Liver (tissue), 9 donors: ENCODE measurements around the gene SOX21. TPM values are rescaled to one million over a fixed set of nuclear protein-coding genes. Genes with fewer than 3 reads are reported as not detected.

Experiments used
- DNase-seq: peaks from one replicate; pipeline ENCODE4 v3.0.0-alpha.2; 2017; ENCODE audit warnings: low spot score
- H3K27ac ChIP-seq, 2 donors: one replicate each; pipeline ENCODE4 v1.7.0; 2013; ENCODE audit warnings: inconsistent platforms in 2 of 2, low read length in 2 of 2, control low read depth in 1 of 2, low read depth in 1 of 2, mild to moderate bottlenecking in 1 of 2
- H3K27me3 ChIP-seq, 4 donors: one replicate each; pipeline versions ENCODE4 v1.6.1 to v1.7.0; 2013; ENCODE audit warnings: low read length in 3 of 4, inconsistent platforms in 1 of 4, mild to moderate bottlenecking in 1 of 4, moderate library complexity in 1 of 4; ENCODE audit not compliant: control insufficient read depth in 4 of 4, insufficient read depth in 4 of 4
- H3K36me3 ChIP-seq, 4 donors: one replicate each; pipeline versions ENCODE4 v1.6.1 to v1.7.0; 2013; ENCODE audit warnings: low read length in 3 of 4, mild to moderate bottlenecking in 3 of 4, low read depth in 1 of 4, moderate library complexity in 1 of 4; ENCODE audit not compliant: control insufficient read depth in 4 of 4, insufficient read depth in 3 of 4
- H3K4me1 ChIP-seq, 4 donors: one replicate each; pipeline versions ENCODE4 v1.6.1 to v1.7.0; 2013; ENCODE audit warnings: low read length in 3 of 4, mild to moderate bottlenecking in 3 of 4, moderate library complexity in 1 of 4; ENCODE audit not compliant: control insufficient read depth in 4 of 4, insufficient read depth in 4 of 4
- H3K4me3 ChIP-seq, 3 donors: one replicate each; pipeline versions ENCODE4 v1.6.1 to v1.7.0; 2013; ENCODE audit warnings: low read length in 3 of 3, control low read depth in 1 of 3, low read depth in 1 of 3, mild to moderate bottlenecking in 1 of 3
- H3K9ac ChIP-seq, 2 donors: one replicate each; pipeline ENCODE4 v1.7.0; 2013; ENCODE audit warnings: low read length in 2 of 2, mild to moderate bottlenecking in 2 of 2, moderate library complexity in 2 of 2, control low read depth in 1 of 2, low read depth in 1 of 2
- H3K9me3 ChIP-seq, 4 donors: one replicate each; pipeline versions ENCODE4 v1.6.1 to v1.7.0; 2013; ENCODE audit warnings: low read length in 3 of 4; ENCODE audit not compliant: control insufficient read depth in 4 of 4
- EGR1 ChIP-seq, 2 donors: IDR thresholded peaks; 2 replicates each; pipeline ENCODE4 v1.6.1; 2016 to 2018; ENCODE audit warnings: antibody characterized with exemption in 2 of 2, low read depth in 2 of 2
- FOXA1 ChIP-seq: IDR thresholded peaks from 2 replicates; pipeline ENCODE4 v1.6.1; 2016; ENCODE audit warnings: antibody characterized with exemption
- FOXA2 ChIP-seq: IDR thresholded peaks from 2 replicates; pipeline ENCODE4 v1.6.1; 2016; ENCODE audit warnings: antibody characterized with exemption
- GABPA ChIP-seq, 2 donors: IDR thresholded peaks in 1 of 2; conservative IDR thresholded peaks in 1 of 2; 2 replicates each; pipeline ENCODE4 v1.6.1; 2016; ENCODE audit warnings: antibody characterized with exemption in 2 of 2, mild to moderate bottlenecking in 1 of 2, moderate library complexity in 1 of 2
- HNF4A ChIP-seq, 2 donors: conservative IDR thresholded peaks; 2 replicates each; pipeline ENCODE4 v1.6.1; 2016; ENCODE audit warnings: antibody characterized with exemption in 2 of 2, mild to moderate bottlenecking in 2 of 2
- HNF4G ChIP-seq: IDR thresholded peaks from 2 replicates; pipeline ENCODE4 v1.6.1; 2016; ENCODE audit warnings: antibody characterized with exemption
- JUND ChIP-seq, 2 donors: IDR thresholded peaks; 2 replicates each; pipeline ENCODE4 v1.6.1; 2016; ENCODE audit warnings: antibody characterized with exemption in 2 of 2
- NR2F2 ChIP-seq: IDR thresholded peaks from 2 replicates; pipeline ENCODE4 v1.6.1; 2016; ENCODE audit warnings: antibody characterized with exemption
- RAD21 ChIP-seq, 2 donors: IDR thresholded peaks; 2 replicates each; pipeline ENCODE4 v1.6.1; 2016; ENCODE audit warnings: antibody characterized with exemption in 2 of 2, mild to moderate bottlenecking in 2 of 2
- RXRA ChIP-seq, 2 donors: IDR thresholded peaks; 2 replicates each; pipeline ENCODE4 v1.6.1; 2017 to 2018; ENCODE audit warnings: antibody characterized with exemption in 2 of 2, mild to moderate bottlenecking in 1 of 2
- SP1 ChIP-seq: IDR thresholded peaks from 2 replicates; pipeline ENCODE4 v1.6.1; 2018; ENCODE audit warnings: antibody characterized with exemption, mild to moderate bottlenecking
- TAF1 ChIP-seq: conservative IDR thresholded peaks from 2 replicates; pipeline ENCODE4 v1.6.1; 2016; ENCODE audit warnings: antibody characterized with exemption, mild to moderate bottlenecking
- YY1 ChIP-seq: IDR thresholded peaks from 2 replicates; pipeline ENCODE4 v1.6.1; 2016; ENCODE audit warnings: antibody characterized with exemption, mild to moderate bottlenecking
- WGBS: extraction: QIAGEN DNeasy Blood & Tissue Kit; methylation state at CpG from one replicate; pipeline ENCODE4 v1.1.7; 2013; 5-methylcytosine and 5-hydroxymethylcytosine counted together
- polyA plus RNA-seq, 2 donors: library from polyadenylated mRNA; stranded (reverse) in 1 of 2; unstranded in 1 of 2; fragments of 200-250 nt in 1 of 2; fragments of >200 nt in 1 of 2; fragmentation: Nextera tagmentation in 1 of 2; extraction: Ambion mirVana in 1 of 2; gene quantifications; one replicate each; pipeline versions ENCODE4 v1.2.1 to v1.2.3, GENCODE V29; 2013 to 2015
- total RNA-seq, 2 donors: library from RNA; depleted of rRNA; stranded (reverse); fragments of >200 nt; gene quantifications; one replicate each; pipeline ENCODE4 v1.2.3, GENCODE V29; 2014
- TF ChIP-seq, protein P1 (sequence below): IDR thresholded peaks from 2 replicates; pipeline ENCODE4 v1.6.1; 2016; ENCODE audit warnings: antibody characterized with exemption
- TF ChIP-seq, protein P2 (sequence below): IDR thresholded peaks from 2 replicates; pipeline ENCODE4 v1.6.1; 2016; ENCODE audit warnings: antibody characterized with exemption
- TF ChIP-seq, protein P3 (sequence below): IDR thresholded peaks from 2 replicates; pipeline ENCODE4 v1.6.1; 2016; ENCODE audit warnings: antibody characterized with exemption
- TF ChIP-seq, protein P4 (sequence below): IDR thresholded peaks from 2 replicates; pipeline ENCODE4 v1.6.1; 2016; ENCODE audit warnings: antibody characterized with exemption, mild to moderate bottlenecking
- TF ChIP-seq, protein P5 (sequence below): fragments of 150-350 bp; IDR thresholded peaks from 2 replicates; pipeline ENCODE4 v1.5.1; 2017; ENCODE audit warnings: improper control_type of control experiment, low read depth, low read length; ENCODE audit not compliant: missing input control
- donor health status: healthy.
- donor health status: healthy.
- donor health status: healthy.
- donor health status: healthy.
- donor health status: healthy.

Gene SOX21
- total and polyA plus RNA-seq, 4 donors, result not detected

DNA sequence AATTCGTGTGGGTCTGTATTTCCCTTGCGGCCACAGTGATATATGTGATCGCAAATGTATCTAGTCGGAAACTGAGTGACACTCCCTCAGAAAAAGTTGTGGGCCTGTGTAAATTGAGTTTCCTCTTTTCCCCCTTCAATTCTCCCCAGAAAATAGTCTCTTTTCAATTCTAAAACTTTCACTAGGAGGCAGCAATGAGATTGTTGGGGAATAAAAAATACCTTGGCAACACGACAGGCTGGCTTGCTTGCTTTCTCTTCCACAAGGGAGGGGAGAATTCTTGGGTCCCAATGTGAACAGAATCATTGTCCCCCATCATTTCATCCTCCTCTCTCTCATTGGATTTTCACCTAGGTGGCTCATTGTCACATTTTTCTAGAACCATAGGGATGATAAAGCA lies 3.7 kb upstream of the SOX21 start:
- DNase-seq, result no peak

DNA sequence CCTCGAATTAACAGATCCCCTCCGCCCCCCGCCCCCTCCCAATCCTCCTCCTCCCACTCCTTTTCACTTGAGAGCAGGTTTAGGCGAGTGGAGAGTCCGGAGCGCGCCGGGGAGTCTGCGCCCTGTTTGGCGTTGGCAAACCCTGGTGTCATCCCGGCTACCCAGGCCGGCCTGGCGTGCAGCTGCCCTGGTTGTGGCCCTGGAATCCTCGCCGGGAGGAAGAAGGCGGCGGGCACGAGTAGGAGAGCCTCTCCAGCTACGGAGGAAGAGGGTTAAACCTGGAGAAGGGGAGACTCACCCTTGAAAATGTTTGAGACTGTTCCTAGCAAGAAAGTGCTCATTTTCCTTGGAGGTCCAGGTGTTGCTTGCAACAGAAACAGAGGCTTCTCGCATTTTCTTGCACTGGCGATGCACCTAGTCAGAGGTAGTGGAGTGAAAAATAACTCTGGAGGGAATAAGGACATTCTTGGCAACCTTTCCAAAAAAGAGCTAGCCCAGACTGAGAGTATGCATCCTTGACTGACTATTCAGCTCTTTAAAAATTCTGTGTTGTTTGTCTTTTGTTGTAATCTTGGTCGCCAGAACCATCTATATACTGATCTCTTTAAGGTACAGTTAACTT lies 1.3 kb upstream of the SOX21 start:
- WGBS, result 5% methylated on average over 22 of the region's 22 CpGs
- H3K4me1 ChIP-seq, result peaks cover 19 to 27% (median 26%) of the 10 kb centered on the region in 4 donors
- DNase-seq, result no peak
- H3K4me3 ChIP-seq, result no peak overlapping the region
- no peak overlapping the region for H3K9ac ChIP-seq
- peaks cover 2 to 26% (median 20%) of the 10 kb centered on the region in 4 donors for H3K27me3 ChIP-seq
- no peaks in the 10 kb centered on the region for H3K36me3 ChIP-seq
- H3K9me3 ChIP-seq, result no peaks in the 10 kb centered on the region
- H3K27ac ChIP-seq, result no peak overlapping the region
- no peak for TF ChIP-seq JUND (IDR thresholded peaks at IDR 0.05)
- TF ChIP-seq, protein P1, sequence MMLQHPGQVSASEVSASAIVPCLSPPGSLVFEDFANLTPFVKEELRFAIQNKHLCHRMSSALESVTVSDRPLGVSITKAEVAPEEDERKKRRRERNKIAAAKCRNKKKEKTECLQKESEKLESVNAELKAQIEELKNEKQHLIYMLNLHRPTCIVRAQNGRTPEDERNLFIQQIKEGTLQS, result no peak
- TF ChIP-seq HNF4A (conservative IDR thresholded peaks at IDR 0.05), result no peak
- TF ChIP-seq HNF4G, result no peak
- TF ChIP-seq, protein P2, sequence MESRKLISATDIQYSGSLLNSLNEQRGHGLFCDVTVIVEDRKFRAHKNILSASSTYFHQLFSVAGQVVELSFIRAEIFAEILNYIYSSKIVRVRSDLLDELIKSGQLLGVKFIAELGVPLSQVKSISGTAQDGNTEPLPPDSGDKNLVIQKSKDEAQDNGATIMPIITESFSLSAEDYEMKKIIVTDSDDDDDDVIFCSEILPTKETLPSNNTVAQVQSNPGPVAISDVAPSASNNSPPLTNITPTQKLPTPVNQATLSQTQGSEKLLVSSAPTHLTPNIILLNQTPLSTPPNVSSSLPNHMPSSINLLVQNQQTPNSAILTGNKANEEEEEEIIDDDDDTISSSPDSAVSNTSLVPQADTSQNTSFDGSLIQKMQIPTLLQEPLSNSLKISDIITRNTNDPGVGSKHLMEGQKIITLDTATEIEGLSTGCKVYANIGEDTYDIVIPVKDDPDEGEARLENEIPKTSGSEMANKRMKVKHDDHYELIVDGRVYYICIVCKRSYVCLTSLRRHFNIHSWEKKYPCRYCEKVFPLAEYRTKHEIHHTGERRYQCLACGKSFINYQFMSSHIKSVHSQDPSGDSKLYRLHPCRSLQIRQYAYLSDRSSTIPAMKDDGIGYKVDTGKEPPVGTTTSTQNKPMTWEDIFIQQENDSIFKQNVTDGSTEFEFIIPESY, result no peak
- TF ChIP-seq, protein P3, sequence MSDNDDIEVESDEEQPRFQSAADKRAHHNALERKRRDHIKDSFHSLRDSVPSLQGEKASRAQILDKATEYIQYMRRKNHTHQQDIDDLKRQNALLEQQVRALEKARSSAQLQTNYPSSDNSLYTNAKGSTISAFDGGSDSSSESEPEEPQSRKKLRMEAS, result no peak
- no peak for TF ChIP-seq FOXA2
- TF ChIP-seq, protein P4, sequence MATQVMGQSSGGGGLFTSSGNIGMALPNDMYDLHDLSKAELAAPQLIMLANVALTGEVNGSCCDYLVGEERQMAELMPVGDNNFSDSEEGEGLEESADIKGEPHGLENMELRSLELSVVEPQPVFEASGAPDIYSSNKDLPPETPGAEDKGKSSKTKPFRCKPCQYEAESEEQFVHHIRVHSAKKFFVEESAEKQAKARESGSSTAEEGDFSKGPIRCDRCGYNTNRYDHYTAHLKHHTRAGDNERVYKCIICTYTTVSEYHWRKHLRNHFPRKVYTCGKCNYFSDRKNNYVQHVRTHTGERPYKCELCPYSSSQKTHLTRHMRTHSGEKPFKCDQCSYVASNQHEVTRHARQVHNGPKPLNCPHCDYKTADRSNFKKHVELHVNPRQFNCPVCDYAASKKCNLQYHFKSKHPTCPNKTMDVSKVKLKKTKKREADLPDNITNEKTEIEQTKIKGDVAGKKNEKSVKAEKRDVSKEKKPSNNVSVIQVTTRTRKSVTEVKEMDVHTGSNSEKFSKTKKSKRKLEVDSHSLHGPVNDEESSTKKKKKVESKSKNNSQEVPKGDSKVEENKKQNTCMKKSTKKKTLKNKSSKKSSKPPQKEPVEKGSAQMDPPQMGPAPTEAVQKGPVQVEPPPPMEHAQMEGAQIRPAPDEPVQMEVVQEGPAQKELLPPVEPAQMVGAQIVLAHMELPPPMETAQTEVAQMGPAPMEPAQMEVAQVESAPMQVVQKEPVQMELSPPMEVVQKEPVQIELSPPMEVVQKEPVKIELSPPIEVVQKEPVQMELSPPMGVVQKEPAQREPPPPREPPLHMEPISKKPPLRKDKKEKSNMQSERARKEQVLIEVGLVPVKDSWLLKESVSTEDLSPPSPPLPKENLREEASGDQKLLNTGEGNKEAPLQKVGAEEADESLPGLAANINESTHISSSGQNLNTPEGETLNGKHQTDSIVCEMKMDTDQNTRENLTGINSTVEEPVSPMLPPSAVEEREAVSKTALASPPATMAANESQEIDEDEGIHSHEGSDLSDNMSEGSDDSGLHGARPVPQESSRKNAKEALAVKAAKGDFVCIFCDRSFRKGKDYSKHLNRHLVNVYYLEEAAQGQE, result no peak
- no peak for TF ChIP-seq SP1
- TF ChIP-seq RXRA (IDR thresholded peaks at IDR 0.05), result no peak
- no peak for TF ChIP-seq TAF1
- TF ChIP-seq EGR1 (IDR thresholded peaks at IDR 0.05; ENCODE audit: low read depth in 2 of 2), result no peak
- no peak for TF ChIP-seq FOXA1
- no peak for TF ChIP-seq GABPA (IDR thresholded peaks at IDR 0.05 in 1 of 2, conservative IDR thresholded peaks at IDR 0.05 in 1 of 2)
- TF ChIP-seq, protein P5, sequence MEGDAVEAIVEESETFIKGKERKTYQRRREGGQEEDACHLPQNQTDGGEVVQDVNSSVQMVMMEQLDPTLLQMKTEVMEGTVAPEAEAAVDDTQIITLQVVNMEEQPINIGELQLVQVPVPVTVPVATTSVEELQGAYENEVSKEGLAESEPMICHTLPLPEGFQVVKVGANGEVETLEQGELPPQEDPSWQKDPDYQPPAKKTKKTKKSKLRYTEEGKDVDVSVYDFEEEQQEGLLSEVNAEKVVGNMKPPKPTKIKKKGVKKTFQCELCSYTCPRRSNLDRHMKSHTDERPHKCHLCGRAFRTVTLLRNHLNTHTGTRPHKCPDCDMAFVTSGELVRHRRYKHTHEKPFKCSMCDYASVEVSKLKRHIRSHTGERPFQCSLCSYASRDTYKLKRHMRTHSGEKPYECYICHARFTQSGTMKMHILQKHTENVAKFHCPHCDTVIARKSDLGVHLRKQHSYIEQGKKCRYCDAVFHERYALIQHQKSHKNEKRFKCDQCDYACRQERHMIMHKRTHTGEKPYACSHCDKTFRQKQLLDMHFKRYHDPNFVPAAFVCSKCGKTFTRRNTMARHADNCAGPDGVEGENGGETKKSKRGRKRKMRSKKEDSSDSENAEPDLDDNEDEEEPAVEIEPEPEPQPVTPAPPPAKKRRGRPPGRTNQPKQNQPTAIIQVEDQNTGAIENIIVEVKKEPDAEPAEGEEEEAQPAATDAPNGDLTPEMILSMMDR, result no peak
- no peak for TF ChIP-seq NR2F2
- no peak for TF ChIP-seq RAD21 (IDR thresholded peaks at IDR 0.05)
- TF ChIP-seq YY1, result no peak

More for the DNA sequence above, 3.7 kb upstream of the SOX21 start:
- Histone ChIP-seq H3K27me3 (peaks cover 2 to 23% (median 14%) of the 10 kb centered on the region in 4 donors), H3K9me3 (no peaks in the 10 kb centered on the region), H3K4me3 (no peak overlapping the region), H3K4me1 (peaks cover 16 to 23% (median 20%) of the 10 kb centered on the region in 4 donors), H3K9ac (no peak overlapping the region), H3K27ac (no peak overlapping the region), H3K36me3 (no peaks in the 10 kb centered on the region)
- WGBS, result 57% methylated on average over 5 of the region's 5 CpGs
- TF ChIP-seq GABPA (IDR thresholded peaks at IDR 0.05 in 1 of 2, conservative IDR thresholded peaks at IDR 0.05 in 1 of 2) (no peak), RAD21 (IDR thresholded peaks at IDR 0.05) (peak in 1 of 2 donors; percentile 46)
- TF ChIP-seq, protein P5, result no peak
